Stimulated activated CD4-positive, alpha-beta T cell treated with anti-CD3 and anti-CD28 coated beads, TNF-alpha, amount 100 ng/mL, for 1 hour (primary cell): Measurements from ENCODE around the gene HLA-A.

Source experiments
- DNase-seq, 3 donors: peaks; one replicate each; pipeline ENCODE4 v3.0.0-alpha.2; 2020; ENCODE audit warnings: low read depth in 3 of 3, low spot score in 1 of 3

The HLA-A gene

GRCh38 chr6:29984232-29984631 is 41.9 kb downstream of the HLA-A start:
- DNase-seq = no peak

GRCh38 chr6:29984992-29985391 is 42.7 kb downstream of the HLA-A start:
- no peak for DNase-seq

- DNase-seq = no peak
Measured at GRCh38 chr6:29986179-29986781, 43.9 kb downstream of the HLA-A start.

GRCh38 chr6:29989211-29989610 is 46.9 kb downstream of the HLA-A start:
- DNase-seq = no peak

- DNase-seq = no peak
Measured at GRCh38 chr6:29990931-29991330, 48.6 kb downstream of the HLA-A start.

- DNase-seq = no peak
Measured at GRCh38 chr6:29992807-29993206, 50.5 kb downstream of the HLA-A start.

- DNase-seq = no peak
Measured at GRCh38 chr6:29994826-29995225, 52.5 kb downstream of the HLA-A start.

- no peak for DNase-seq
Measured at GRCh38 chr6:29995340-29995777, 53.0 kb downstream of the HLA-A start.
